Natural killer cell (primary cell): ENCODE data around the gene METTL17. TPM values are rescaled to one million over a fixed set of nuclear protein-coding genes. Genes with fewer than 3 reads are reported as not detected.

ENCODE experiments used
- ATAC-seq, 3 donors: fragments of 150-1000 bp in 2 of 3; fragments of 200-7000 bp in 1 of 3; cut with Tn5 transposase; 1 replicate in 1 of 3; 2 replicates in 2 of 3; pipeline ENCODE4 v1.10.0; 2021; ENCODE audit warnings: mild to moderate bottlenecking in 2 of 3, moderate library complexity in 2 of 3
- DNase-seq, 2 donors: peaks; one replicate each; pipeline versions ENCODE4 v3.0.0 to v3.0.0-alpha.2; 2013 to 2021; ENCODE audit warnings: mixed read lengths in 1 of 2
- H3K27ac ChIP-seq: one replicate; pipeline ENCODE4 v1.5.1; 2013; ENCODE audit warnings: mild to moderate bottlenecking, low read length
- H3K27me3 ChIP-seq: one replicate; pipeline ENCODE4 v1.6.1; 2013; ENCODE audit warnings: low read length; ENCODE audit not compliant: control insufficient read depth, insufficient read depth
- H3K36me3 ChIP-seq: one replicate; pipeline ENCODE4 v1.6.1; 2013; ENCODE audit warnings: low read length; ENCODE audit not compliant: control insufficient read depth, insufficient read depth
- H3K4me1 ChIP-seq: one replicate; pipeline ENCODE4 v1.6.1; 2013; ENCODE audit warnings: low read length; ENCODE audit not compliant: control insufficient read depth, insufficient read depth
- H3K4me3 ChIP-seq: one replicate; pipeline ENCODE4 v1.5.1; 2013; ENCODE audit warnings: low read length
- H3K9me3 ChIP-seq: one replicate; pipeline ENCODE4 v1.6.1; 2013; ENCODE audit warnings: low read length; ENCODE audit not compliant: control insufficient read depth, insufficient read depth
- H3K27ac Mint-ChIP-seq, 2 donors: one replicate each; pipeline ENCODE4 v1.8.0; 2022; ENCODE audit warnings: mild to moderate bottlenecking in 2 of 2, mixed read lengths in 2 of 2, moderate library complexity in 1 of 2
- H3K27me3 Mint-ChIP-seq, 2 donors: one replicate each; pipeline ENCODE4 v1.8.0; 2022; ENCODE audit warnings: low read depth in 2 of 2, mixed read lengths in 2 of 2
- H3K36me3 Mint-ChIP-seq: one replicate; pipeline ENCODE4 v1.8.0; 2022; ENCODE audit warnings: mixed read lengths
- H3K4me1 Mint-ChIP-seq, 2 donors: one replicate each; pipeline ENCODE4 v1.8.0; 2022; ENCODE audit warnings: mixed read lengths in 2 of 2
- H3K4me3 Mint-ChIP-seq: one replicate; pipeline ENCODE4 v1.8.0; 2022; ENCODE audit warnings: mild to moderate bottlenecking, moderate library complexity, mixed read lengths
- H3K9me3 Mint-ChIP-seq, 2 donors: one replicate each; pipeline ENCODE4 v1.8.0; 2022; ENCODE audit warnings: mixed read lengths in 2 of 2
- CTCF ChIP-seq: fragments of 200-600 bp; IDR thresholded peaks from one replicate; pipeline ENCODE4 v1.8.0; 2022; ENCODE audit warnings: antibody characterized with exemption
- WGBS: methylation state at CpG from one replicate; pipeline ENCODE4 v1.1.7; 2013; ENCODE audit warnings: missing lambda C conversion rate; ENCODE audit not compliant: insufficient coverage; 5-methylcytosine and 5-hydroxymethylcytosine counted together
- intact Hi-C: fragments of 100-400 bp; cut with micrococcal nuclease; formaldehyde crosslinking; loops from one replicate; pipeline ENCODE4 v1.14.2; 2022
- total RNA-seq, 4 donors: library from RNA; stranded (reverse); fragments of 120-200 nt in 1 of 4; gene quantifications; one replicate each; pipeline versions ENCODE4 v1.2.3 to v1.2.4, GENCODE V29; 2013 to 2022

METTL17 gene
- total RNA-seq, 3 donors from 2014 or later (not counting 1 experiment from before 2014, with no cell fraction given): 62.8 to 79.2 (median 74.1) TPM

- no peaks in the 10 kb centered on the region for H3K4me1 ChIP-seq
- H3K36me3 Mint-ChIP-seq: no peaks in the 10 kb centered on the region
These were observed 42.7 kb downstream of the METTL17 start for GRCh38 chr14:21032326-21033132.

GRCh38 chr14:21033133-21033698 lies 43.4 kb downstream of the METTL17 start:
- intact Hi-C loops: no loop called here
- 90% methylated on average over 4 of the region's 4 CpGs for WGBS
- no peaks in the 10 kb centered on the region for H3K4me1 ChIP-seq
- TF ChIP-seq CTCF: no peak
- Mint-ChIP-seq H3K36me3 (no peaks in the 10 kb centered on the region), H3K27ac (no peak overlapping the region), H3K4me3 (no peak overlapping the region), H3K9me3 (no peaks in the 10 kb centered on the region), H3K4me1 (no peaks in the 10 kb centered on the region), H3K27me3 (peaks cover 21 to 23% of the 10 kb centered on the region in 2 donors)
- DNase-seq: no peak
- H3K27ac ChIP-seq: no peak overlapping the region
- no peaks in the 10 kb centered on the region for H3K27me3 ChIP-seq
- H3K4me3 ChIP-seq: no peak overlapping the region
- H3K36me3 ChIP-seq: no peaks in the 10 kb centered on the region
- H3K9me3 ChIP-seq: no peaks in the 10 kb centered on the region
- no peak for ATAC-seq

More at GRCh38 chr14:21032326-21033132, 42.7 kb downstream of the METTL17 start:
- intact Hi-C loops: no loop called here
- Mint-ChIP-seq H3K27ac (no peak overlapping the region), H3K4me1 (no peaks in the 10 kb centered on the region), H3K27me3 (peaks cover 16 to 18% of the 10 kb centered on the region in 2 donors), H3K4me3 (no peak overlapping the region), H3K9me3 (no peaks in the 10 kb centered on the region)
- WGBS: 100% methylated on average over 3 of the region's 5 CpGs
- H3K27ac ChIP-seq: no peak overlapping the region
- no peak for DNase-seq
- no peaks in the 10 kb centered on the region for H3K9me3 ChIP-seq
- no peaks in the 10 kb centered on the region for H3K36me3 ChIP-seq
- ATAC-seq: no peak
- no peak for TF ChIP-seq CTCF
- H3K4me3 ChIP-seq: no peak overlapping the region
- H3K27me3 ChIP-seq: no peaks in the 10 kb centered on the region

GRCh38 chr14:21034707-21035106 lies 44.9 kb downstream of the METTL17 start, which contains the start of gene RNASE13:
Gene RNASE13, minus strand, starts transcription at chr14:21034807. Its CDS starts 519 bp downstream, at chr14:21034288.
- no peak within 1 kb of the TSS for H3K27ac ChIP-seq
- WGBS: 81% methylated on average over 5 of the region's 5 CpGs
- no peak within 1 kb of the TSS for H3K27ac Mint-ChIP-seq

More at GRCh38 chr14:21034707-21035106, 44.9 kb downstream of the METTL17 start, which contains the start of gene RNASE13:
- Histone ChIP-seq H3K4me1 (no peaks in the 10 kb centered on the region), H3K4me3 (no peak within 1 kb of the TSS), H3K9me3 (no peaks in the 10 kb centered on the region), H3K27me3 (no peaks in the 10 kb centered on the region), H3K36me3 (no peaks in the 10 kb centered on the region)
- Mint-ChIP-seq H3K4me1 (no peaks in the 10 kb centered on the region), H3K36me3 (no peaks in the 10 kb centered on the region), H3K4me3 (no peak within 1 kb of the TSS), H3K9me3 (no peaks in the 10 kb centered on the region), H3K27me3 (peaks cover 27 to 30% of the 10 kb centered on the region in 2 donors)
- intact Hi-C loops: no loop called here
- TF ChIP-seq CTCF: no peak
- DNase-seq (no peak), ATAC-seq (no peak)
